Measurements from ENCODE around the gene NR4A1.

The NR4A1 gene

GRCh38 chr12:52050758-52051541, at the start of gene NR4A1:
NR4A1 (plus strand) TSS chr12:52051442; CDS start chr12:52054329, 2,887 bp downstream.
- H3K4me3 ChIP-seq (ENCODE audit: low read depth, low read length): peak within 1 kb of the TSS; percentile 53

GRCh38 chr12:52003016-52003550, 48.2 kb upstream of the NR4A1 start:
- H3K4me3 ChIP-seq (ENCODE audit: low read depth, low read length): no peak overlapping the region

GRCh38 chr12:52003591-52003990, 47.7 kb upstream of the NR4A1 start:
- no peak overlapping the region for H3K4me3 ChIP-seq (ENCODE audit: low read depth, low read length)

- H3K4me3 ChIP-seq (ENCODE audit: low read depth, low read length): no peak overlapping the region
These were observed 47.1 kb upstream of the NR4A1 start for GRCh38 chr12:52004042-52004648.

- H3K4me3 ChIP-seq (ENCODE audit: low read depth, low read length): no peak overlapping the region
These were observed 45.9 kb upstream of the NR4A1 start for GRCh38 chr12:52005218-52005902.

- peak overlapping the region; percentile 24 for H3K4me3 ChIP-seq (ENCODE audit: low read depth, low read length)
These were observed 45.1 kb upstream of the NR4A1 start for GRCh38 chr12:52005903-52006703.

- peak within 1 kb of the TSS; percentile 48 for H3K4me3 ChIP-seq (ENCODE audit: low read depth, low read length)
These were observed 44.5 kb upstream of the NR4A1 start, which contains the start of gene TAMALIN for GRCh38 chr12:52006726-52007157. TAMALIN (plus strand) TSS chr12:52006946; CDS start chr12:52007020, 74 bp downstream.

GRCh38 chr12:52007158-52007921, 43.9 kb upstream of the NR4A1 start:
- peak overlapping the region; percentile 48 for H3K4me3 ChIP-seq (ENCODE audit: low read depth, low read length)

- H3K4me3 ChIP-seq (ENCODE audit: low read depth, low read length): no peak overlapping the region
These were observed 43.2 kb upstream of the NR4A1 start for GRCh38 chr12:52007982-52008510.

- H3K4me3 ChIP-seq (ENCODE audit: low read depth, low read length): no peak overlapping the region
These were observed 42.0 kb upstream of the NR4A1 start for GRCh38 chr12:52009081-52009751.

GRCh38 chr12:52010152-52010622, 41.1 kb upstream of the NR4A1 start:
- no peak overlapping the region for H3K4me3 ChIP-seq (ENCODE audit: low read depth, low read length)

GRCh38 chr12:52010692-52011601, 40.3 kb upstream of the NR4A1 start:
- no peak overlapping the region for H3K4me3 ChIP-seq (ENCODE audit: low read depth, low read length)

- H3K4me3 ChIP-seq (ENCODE audit: low read depth, low read length): no peak overlapping the region
These were observed 39.5 kb upstream of the NR4A1 start for GRCh38 chr12:52011602-52012214.

GRCh38 chr12:52013626-52014310, 37.5 kb upstream of the NR4A1 start:
- H3K4me3 ChIP-seq (ENCODE audit: low read depth, low read length): no peak overlapping the region

GRCh38 chr12:52014567-52015530, 36.4 kb upstream of the NR4A1 start:
- no peak overlapping the region for H3K4me3 ChIP-seq (ENCODE audit: low read depth, low read length)

Measured in iPS-11a (cell line).